IMR-90 (cell line): Measurements from ENCODE around the gene COL18A1.

Experiments
- CEBPB ChIP-seq: IDR thresholded peaks from 2 replicates; pipeline ENCODE4 v1.6.1; 2012; ENCODE audit warnings: low read depth, low read length, improper control_type of control experiment
- CHD1 ChIP-seq: IDR thresholded peaks from 2 replicates; pipeline ENCODE4 v1.6.1; 2012; ENCODE audit warnings: low read depth, low read length, improper control_type of control experiment
- CTCF ChIP-seq: conservative IDR thresholded peaks from 2 replicates; pipeline ENCODE4 v1.5.1; 2012; ENCODE audit warnings: mild to moderate bottlenecking, low read depth, low read length, improper control_type of control experiment
- MAFK ChIP-seq: IDR thresholded peaks from 2 replicates; pipeline ENCODE4 v1.6.1; 2012; ENCODE audit warnings: low read depth, low read length, improper control_type of control experiment
- NFE2L2 ChIP-seq: fragments of 150-350 bp; IDR thresholded peaks from 2 replicates; pipeline ENCODE4 v1.6.1; 2016; ENCODE audit warnings: low read depth, mild to moderate bottlenecking, low read length
- POLR2A ChIP-seq: IDR thresholded peaks from 2 replicates; pipeline ENCODE4 v1.6.1; 2012; ENCODE audit warnings: mild to moderate bottlenecking, low read depth, low read length
- RAD21 ChIP-seq: IDR thresholded peaks from 2 replicates; pipeline ENCODE4 v1.6.1; 2012; ENCODE audit warnings: low read length, improper control_type of control experiment
- RCOR1 ChIP-seq: IDR thresholded peaks from 2 replicates; pipeline ENCODE4 v1.6.1; 2012; ENCODE audit warnings: mild to moderate bottlenecking, low read length, improper control_type of control experiment; ENCODE audit not compliant: insufficient replicate concordance
- SMC3 ChIP-seq: fragments of 150-350 bp; IDR thresholded peaks from 2 replicates; pipeline ENCODE4 v1.6.1; 2016; ENCODE audit warnings: low read depth, mild to moderate bottlenecking, antibody characterized with exemption, low read length, moderate library complexity
- USF2 ChIP-seq: fragments of 150-350 bp; IDR thresholded peaks from 2 replicates; pipeline ENCODE4 v1.6.1; 2017; ENCODE audit warnings: mild to moderate bottlenecking, antibody characterized with exemption, low read length, low read depth
- TF ChIP-seq, protein P1 (sequence below): fragments of 150-350 bp; IDR thresholded peaks from 2 replicates; pipeline ENCODE4 v1.6.1; 2016; ENCODE audit warnings: low read depth, mild to moderate bottlenecking, low read length, moderate library complexity, borderline replicate concordance

DNA sequence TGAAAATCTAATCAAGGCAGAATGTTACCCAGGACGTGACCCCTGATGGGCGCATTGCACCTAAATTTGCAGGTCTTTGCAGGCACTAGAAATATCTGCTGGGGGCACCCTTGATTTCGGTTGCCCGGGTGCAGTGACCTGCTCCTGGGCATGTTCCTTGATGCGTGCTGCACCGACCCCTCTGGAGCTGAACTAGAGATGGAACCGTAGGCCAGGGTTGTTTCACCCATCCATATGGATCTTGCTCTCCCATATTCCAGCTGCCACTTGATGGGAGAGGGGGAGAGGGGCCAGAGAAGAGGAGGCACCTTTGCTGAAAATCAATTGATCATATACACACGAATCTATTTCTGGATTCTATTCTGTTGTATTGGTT, 8.4 kb upstream of the COL18A1 start:
- TF ChIP-seq RAD21 (no peak), CTCF (no peak), CHD1 (no peak), USF2 (no peak), POLR2A (no peak), RCOR1 (no peak), NFE2L2 (no peak), MAFK (no peak), CEBPB (no peak), SMC3 (no peak)
- TF ChIP-seq, protein P1, sequence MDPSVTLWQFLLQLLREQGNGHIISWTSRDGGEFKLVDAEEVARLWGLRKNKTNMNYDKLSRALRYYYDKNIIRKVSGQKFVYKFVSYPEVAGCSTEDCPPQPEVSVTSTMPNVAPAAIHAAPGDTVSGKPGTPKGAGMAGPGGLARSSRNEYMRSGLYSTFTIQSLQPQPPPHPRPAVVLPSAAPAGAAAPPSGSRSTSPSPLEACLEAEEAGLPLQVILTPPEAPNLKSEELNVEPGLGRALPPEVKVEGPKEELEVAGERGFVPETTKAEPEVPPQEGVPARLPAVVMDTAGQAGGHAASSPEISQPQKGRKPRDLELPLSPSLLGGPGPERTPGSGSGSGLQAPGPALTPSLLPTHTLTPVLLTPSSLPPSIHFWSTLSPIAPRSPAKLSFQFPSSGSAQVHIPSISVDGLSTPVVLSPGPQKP: no peak
